ENCODE measurements around the gene SYT12.
"Not testable (repeated sequence)": the region's sequence is repeated elsewhere in the genome, so short reads cannot be mapped to it uniquely, and the experiment has no call there.

Gene SYT12

GRCh38 chr11:67022961-67023956 lies at the start of gene SYT12:
TSS of gene SYT12 (plus strand) at chr11:67023134. CDS start at chr11:67030145, 7,011 bp downstream.
- no peak for DNase-seq

DNA sequence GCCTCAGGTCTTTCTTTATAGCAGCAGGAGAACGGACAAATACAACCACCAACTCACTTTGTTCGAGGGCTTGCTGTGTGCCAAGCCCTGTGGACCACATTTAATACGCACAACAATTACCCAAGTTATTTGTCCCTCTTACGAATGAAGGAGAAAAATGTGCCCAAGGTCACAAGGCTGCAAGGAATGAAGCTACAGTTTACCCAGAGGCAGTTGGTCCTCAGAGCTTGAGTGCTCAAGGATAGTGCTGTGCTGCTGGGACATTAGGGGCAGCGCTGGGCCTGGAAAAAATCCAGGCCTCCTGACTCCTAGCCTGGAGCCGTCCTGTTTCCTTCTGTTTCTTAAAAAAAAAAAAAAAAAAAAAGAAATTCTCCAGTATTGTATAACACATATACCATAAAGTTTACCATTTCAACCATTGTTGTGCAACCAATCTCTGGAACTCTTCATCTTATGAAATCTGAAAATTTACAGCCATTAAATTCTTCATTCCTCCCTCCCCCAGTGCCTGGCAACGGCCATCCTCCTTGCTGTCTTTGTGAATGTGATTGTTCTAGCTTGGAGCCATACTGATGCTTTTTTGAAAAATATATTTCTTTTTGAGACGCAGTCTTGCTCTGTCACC lies 48.9 kb upstream of the SYT12 start:
- no peak for DNase-seq

- no peak for DNase-seq
Measured at GRCh38 chr11:66974724-66975404, 48.1 kb upstream of the SYT12 start, which contains the start of gene C11orf86. TSS of gene C11orf86 (plus strand) at chr11:66975304. CDS start at chr11:66975363, 59 bp downstream.

DNA sequence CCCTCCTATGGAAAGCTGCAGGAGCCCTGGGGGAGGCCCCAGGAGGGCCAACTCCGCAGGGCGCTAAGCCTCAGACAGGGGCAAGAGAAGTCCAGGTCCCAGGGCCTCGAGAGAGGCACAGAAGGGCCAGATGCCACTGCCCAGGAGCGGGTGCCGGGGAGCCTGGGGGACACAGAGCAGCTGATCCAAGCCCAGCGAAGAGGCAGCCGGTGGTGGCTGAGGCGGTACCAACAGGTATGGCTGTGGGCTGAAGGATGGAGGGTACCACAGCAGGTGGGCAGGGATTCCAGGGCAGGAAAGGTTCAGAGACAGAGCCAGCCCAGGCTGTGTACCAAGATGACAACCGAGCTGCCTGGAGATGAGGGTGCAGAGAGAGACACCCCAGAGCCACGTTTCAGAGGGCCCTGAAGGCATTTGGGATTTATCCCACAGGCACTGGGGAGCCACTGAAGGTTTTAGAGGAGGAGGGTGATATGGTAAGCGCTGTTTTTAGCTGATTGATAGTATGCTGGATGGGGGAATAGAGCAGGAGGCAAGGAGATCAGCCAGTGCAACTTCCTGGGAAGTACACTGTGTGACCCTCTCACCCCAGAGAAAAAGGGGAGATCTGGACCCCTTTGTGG lies 47.4 kb upstream of the SYT12 start:
- DNase-seq: no peak

GRCh38 chr11:66976028-66976467 lies 46.9 kb upstream of the SYT12 start:
- DNase-seq: no peak

DNA sequence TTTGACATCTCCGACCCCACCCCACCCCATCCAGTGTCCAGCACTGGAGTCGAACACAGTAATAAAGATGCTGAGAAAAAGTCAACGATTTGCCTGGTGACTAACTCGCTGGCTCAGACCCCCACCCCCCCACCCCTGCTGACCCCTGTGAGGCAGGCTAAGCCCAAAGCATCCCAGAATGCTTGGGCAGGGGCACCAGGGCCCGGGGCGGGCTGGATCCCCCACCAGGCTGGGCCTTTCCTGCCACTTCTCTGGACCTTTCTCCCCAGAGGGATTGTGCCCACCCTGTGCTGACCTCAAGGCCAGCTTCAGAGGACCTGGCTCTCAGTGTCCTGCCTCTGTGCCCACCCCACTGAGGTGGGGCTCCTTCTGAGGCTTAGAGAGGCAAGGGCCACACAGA lies 46.0 kb upstream of the SYT12 start:
- no peak for DNase-seq

GRCh38 chr11:66978229-66978628 lies 44.7 kb upstream of the SYT12 start:
- no peak for DNase-seq

DNA sequence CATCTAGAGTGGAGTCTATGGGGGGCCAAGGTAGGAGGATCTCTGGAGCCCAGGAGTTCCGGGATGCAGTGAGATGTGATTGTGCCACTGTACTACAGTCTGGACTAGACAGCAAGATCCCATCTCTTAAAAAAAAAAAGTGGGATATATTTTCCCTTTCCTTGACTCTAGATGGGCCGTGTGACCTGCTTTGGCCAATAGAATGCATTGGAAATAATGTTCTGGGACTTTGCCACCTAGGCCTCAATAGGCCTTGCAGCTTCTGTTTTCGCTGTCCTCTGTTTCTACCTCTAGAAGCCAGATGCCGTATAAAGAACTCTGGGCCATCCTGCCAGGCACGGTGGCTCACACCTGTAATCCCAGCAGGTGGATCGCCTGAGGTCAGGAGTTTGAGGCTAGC lies 44.2 kb upstream of the SYT12 start:
- DNase-seq: no peak

DNA sequence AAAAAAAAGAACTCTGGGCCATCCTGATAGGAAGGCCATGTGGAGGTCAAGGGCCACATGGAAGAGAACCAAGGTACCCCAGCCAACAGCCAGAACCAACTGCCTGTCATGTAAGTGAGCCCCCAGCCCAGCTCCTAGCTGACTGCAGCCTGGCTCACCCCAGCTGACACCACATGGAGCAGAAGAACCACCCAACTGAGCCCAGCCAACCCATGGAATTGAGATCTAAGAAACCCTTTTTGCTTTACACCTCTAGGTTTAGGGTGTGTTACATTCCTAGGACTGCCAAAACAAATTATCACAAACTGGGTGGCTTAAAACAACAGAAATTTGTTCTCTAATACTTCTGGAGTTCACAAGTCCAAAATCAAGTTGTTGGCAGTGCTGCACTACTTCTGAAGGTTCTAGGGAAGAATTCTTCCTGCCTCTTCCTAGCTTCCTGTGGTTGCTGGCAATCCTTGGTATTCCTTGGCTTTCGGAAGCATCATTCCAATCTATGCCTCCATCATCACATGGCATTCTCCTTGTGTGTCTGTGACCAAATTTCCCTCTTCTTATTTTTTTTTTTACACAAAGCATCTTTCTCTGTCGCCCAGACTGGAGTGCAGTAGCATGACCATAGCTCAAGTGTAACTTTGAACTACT lies 43.5 kb upstream of the SYT12 start:
- no peak for DNase-seq

GRCh38 chr11:66981976-66982578 lies 40.9 kb upstream of the SYT12 start:
- DNase-seq: no peak

- no peak for DNase-seq
Measured at GRCh38 chr11:66983275-66983924, 39.5 kb upstream of the SYT12 start.

GRCh38 chr11:66985508-66986177 lies 37.3 kb upstream of the SYT12 start:
- DNase-seq: no peak

- no peak for DNase-seq
Measured at GRCh38 chr11:66986178-66986545, 36.8 kb upstream of the SYT12 start.

GRCh38 chr11:66987158-66987620 lies 35.7 kb upstream of the SYT12 start:
- DNase-seq: no peak

DNA sequence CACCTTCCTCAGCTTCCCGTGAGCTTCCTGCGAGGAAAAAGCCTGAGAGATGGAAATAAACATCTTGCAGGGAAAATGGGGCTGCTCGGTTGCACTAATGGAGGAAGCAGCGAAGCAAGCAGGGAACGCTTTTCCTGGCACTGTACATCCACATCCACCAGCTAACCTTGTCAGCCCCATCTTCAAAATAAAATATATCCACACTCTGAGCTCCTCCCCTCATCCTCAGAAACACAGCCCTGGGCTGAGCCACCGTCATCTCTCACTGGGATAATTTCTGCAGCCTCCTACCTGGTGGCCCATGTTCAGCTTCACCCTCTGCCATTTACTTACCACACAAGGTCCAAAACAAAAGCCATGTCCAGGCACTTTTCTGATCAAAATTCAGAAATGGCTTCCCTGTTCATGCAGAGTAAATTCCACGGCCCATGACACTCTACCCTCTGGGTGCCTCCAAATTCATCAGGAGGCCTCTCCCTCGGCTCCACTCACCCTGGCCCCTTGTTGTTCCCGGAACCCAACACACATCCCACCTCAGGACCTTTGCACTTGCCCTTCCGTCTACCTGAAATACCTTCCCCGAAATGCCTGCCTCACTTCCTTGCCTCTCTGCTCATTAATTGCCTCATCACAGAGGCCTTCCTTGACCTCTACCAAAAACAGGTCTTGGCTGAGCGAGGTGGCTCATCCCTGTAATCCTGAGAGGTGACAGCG lies 34.9 kb upstream of the SYT12 start:
- no peak for DNase-seq

DNA sequence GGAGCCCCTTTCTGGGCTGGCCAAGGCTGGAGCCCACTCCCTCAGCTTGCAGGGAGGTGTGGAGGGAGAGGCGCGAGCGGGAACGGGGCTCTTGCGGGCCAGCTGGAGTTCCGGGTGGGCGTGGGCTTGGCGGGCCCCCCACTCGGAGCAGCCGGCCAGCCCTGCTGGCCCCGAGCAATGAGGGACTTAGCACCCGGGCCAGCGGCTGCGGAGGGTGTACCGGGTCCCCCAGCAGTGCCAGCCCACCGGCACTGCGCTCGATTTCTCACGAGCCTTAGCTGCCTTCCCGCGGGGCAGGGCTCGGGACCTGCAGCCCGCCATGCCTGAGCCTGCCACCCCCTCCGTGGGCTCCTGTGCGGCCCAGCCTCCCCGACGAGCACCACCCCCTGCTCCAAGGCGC lies 34.2 kb upstream of the SYT12 start:
- not testable (repeated sequence) for DNase-seq

GRCh38 chr11:66989360-66989759 lies 33.6 kb upstream of the SYT12 start:
- DNase-seq: not testable (repeated sequence)

DNA sequence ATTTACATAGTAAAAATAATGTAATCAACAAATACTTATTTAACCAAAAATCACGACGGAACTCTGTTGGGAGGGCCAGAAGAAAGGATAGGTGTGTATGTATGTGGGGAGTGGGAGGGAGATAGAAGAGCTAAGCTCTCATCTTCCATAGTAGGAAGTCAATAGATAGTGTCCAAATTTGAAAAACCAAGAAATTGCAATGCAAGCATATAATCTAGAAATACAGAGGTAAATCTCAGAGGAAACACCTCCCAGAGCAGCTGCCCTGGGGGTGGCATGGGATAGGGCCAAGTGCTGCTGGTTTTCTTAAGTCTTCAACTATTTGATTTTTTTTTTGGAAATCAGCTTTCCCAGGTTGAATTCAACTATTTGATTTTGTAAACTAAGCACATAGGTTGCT lies 30.9 kb upstream of the SYT12 start:
- no peak for DNase-seq

DNA sequence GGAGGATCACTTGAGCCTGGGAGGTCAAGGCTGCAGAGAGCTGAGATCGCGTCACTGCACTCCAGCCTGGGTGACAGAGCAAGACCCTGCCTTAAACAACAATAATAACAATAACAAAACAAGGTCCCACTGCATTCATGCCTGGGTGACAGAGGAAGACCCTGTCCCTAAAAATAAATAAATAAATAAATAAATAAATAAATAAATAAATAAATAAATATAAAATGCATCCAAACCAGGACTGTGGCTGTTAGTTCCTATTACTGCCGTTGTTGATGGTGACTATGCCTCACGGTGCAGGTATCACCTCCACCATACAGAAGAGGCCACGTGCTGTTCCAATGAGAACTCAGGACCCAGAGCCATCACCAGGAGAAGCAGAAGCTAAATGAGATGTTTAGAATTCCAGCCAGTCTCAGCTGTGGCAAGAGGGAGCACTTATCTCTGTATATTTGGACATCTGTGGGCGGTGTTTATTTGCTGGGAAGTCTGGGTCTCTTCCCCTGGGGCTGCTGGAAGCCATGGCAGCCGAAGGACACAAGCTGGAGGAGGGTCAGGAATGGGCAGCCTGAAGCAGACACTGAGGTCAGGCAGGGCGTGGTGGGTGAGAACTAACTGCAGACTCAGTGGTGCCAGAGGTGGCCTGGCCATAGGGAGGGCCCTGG lies 26.2 kb upstream of the SYT12 start:
- DNase-seq: no peak

Data from activated CD4-positive, alpha-beta T cell treated with anti-CD3 and anti-CD28 coated beads, Interleukin-2, amount 50 U/mL, for 16 hours (primary cell).